NCI-H2029 treated with DMSO at 0.1 percent for 48 hours (cell line): Measurements from ENCODE around the gene PXK.
"Not testable (repeated sequence)": the region's sequence is repeated elsewhere in the genome, so short reads cannot be mapped to it uniquely, and the experiment has no call there.

Experiments used
- DNase-seq: peaks from one replicate; lab custom pipeline; 2025; lab: John Stamatoyannopoulos, UW

The PXK gene

DNA sequence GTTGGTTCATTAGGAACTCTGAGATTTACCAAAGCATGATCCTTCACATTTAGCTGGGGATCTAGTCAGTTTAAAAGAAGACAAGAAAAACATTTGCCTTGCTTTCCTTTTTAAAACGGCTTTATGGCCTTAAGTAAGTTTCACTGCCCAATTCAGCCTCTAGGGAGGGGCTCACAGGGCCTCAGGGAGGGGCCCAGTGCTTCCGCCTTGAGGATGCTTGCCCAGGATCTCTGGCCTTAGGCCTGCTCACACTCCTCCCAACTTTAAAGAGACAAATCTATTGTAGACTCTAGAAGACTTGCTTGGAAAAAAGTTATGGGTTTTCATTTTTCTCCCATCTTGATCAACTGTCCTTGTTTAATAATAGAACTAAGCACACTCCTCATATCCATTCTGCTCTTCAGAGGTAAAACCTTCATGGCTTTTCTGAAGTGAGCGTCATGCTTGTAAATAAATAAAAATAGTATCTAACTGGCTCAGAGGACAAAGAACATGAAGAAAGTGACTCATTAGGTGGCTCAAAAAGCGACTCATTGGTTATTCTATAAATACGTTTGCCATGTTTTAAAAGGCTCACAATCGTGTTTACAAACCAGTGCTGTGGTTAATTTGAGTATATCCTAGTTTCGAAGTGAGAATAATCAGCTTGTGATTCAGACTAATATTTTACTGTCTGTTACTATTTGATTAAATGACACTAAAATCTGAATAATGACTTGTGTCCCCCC lies 87.3 kb downstream of the PXK start:
- no peak for DNase-seq

DNA sequence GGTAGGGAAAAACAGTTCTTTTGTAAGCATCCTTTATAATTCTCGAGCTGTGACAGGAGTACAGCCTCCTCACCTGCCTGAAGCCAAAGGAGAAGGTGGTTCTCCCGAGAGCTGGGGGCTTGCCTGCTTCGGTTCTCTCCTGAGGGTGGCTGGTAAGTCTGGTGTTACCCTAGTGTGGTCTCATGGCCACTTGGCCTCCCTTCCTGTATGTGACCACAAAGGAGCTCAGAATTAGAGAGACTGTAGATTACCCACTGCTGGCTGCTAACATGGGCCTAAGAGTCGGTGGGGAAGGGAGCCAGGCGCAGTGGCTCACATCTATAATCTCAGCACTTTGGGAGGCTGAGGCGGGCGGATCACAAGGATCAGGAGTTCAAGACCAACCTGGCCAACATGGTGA lies 88.3 kb downstream of the PXK start:
- DNase-seq = no peak

DNA sequence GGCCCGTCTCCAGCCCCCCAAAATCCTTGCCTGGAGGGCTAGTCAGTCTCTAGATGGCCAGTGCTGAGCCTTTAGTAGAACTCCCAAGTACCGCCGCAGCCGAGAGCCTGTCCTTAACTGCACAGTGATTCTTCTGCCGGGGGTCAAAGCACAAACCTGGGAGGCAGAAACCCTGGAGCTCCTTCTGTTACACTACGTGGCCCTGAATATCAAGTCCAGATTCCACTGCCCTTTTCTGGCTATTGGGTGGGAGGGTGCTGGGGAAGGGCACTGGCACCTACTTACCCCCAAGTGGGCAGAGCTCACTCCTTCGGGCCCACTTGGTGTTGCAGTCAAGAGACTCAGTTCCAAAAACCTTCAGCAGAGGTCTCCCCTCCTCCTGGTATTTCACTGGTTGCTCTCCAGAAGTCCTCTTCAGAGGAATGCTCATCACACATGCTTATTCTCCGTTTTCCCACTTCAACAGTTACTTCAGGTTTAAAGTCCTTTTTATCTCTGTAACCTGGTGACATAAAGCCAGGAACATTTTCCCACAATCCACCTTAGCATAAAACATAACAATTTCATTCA lies 90.1 kb downstream of the PXK start:
- DNase-seq = no peak

DNA sequence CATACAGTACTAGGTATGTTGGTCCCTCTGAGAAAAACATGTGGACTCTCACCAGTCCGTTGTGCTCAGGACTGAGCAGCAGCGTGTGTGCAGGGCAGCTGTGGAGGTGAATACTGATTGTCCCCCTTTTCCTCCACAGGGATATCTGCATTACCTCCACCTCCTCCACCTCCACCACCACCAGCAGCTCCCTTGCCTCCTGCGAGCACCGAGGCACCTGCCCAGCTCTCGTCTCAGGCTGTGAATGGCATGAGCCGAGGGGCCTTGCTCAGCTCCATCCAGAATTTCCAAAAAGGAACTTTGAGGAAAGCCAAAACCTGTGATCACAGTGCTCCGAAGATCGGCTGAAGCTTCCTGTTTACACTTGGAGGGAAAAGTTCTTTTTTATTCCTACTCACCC lies 91.9 kb downstream of the PXK start:
- DNase-seq = no peak

DNA sequence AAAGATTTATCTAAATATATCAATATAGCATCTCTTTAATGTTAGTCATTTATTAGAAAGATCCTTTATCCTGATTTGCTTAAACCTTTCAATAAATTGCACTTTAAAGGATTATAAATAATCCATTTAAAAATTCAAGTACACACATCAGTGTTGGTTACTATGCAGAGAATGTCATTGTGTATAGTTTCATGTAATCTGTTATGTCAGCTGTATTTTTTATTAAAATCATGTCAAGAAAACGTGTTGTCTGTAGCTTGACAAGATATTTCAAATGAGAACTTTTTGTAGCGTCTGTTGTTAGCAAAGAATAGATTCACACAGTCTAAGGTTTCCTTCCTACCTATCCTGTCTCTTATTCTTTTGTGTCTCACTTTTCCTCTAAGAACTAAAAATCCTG lies 93.1 kb downstream of the PXK start:
- no peak for DNase-seq

DNA sequence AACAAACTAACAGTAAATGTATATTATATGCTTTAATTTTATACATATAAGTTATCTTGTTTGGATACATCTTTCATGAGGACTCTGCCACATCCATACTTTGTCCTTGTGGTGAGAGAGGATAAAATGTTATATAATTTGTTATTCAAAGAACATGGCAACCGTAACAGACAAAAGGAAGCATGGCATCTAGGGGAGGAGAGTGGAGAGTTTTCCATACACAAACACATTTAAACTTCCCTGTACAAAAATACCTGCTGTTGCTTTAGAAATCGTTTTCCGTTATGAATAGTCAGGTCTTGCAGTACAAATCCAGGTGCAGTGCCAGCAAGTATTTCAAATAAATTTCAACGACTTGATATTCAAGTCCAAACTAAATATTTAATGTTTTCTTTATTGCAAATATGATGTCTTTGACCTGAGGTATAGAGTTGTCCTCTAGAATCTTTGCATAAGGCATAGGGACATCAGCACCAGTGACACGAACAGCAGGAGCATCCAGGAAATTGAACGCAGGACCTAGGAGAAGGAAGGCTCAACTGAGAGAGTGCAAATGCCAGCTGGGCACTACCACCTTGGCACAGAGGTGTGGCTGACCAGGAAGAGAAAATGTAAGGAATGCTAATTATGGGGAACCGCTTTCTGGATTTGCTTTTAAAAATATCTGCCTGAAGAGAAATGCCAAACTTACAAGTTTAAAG lies 95.1 kb downstream of the PXK start:
- DNase-seq = no peak

DNA sequence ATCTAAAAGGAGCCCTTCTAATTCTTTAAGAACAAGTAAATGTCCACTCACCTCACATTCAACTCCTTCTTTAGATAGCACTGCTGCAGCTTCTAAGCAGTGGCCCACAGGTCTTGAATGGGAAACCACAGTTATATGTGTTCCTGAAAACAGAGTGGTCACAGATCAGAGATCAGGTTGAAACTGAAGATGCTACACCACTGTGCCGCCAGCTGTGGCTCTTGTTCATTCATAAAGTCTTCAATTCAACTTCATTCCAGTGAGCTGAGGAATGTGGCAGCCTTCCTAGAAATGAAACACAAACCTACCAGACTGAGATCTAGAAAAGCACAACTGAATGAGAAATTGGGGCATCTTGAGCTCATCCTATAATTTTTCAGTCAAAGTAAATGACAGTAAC lies 97.0 kb downstream of the PXK start:
- DNase-seq = no peak

DNA sequence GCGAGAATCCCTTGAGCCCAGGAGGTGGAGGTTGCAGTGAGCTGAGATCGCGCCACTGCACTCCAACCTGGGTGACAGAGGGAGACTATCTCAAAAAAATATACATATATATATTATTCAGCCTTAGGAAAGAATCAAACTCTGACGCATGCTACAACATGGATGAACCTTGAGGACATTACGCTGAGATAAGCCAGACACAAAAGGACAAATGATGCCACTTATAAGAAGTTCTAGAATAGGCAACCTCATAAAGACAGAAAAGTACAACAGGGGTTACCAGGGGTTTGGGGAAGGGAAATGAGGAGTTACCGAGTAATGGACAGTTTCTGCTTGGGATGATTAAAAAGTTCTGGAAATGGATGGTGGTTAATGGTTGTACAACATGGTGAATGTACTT lies 100.2 kb downstream of the PXK start:
- DNase-seq = no peak

DNA sequence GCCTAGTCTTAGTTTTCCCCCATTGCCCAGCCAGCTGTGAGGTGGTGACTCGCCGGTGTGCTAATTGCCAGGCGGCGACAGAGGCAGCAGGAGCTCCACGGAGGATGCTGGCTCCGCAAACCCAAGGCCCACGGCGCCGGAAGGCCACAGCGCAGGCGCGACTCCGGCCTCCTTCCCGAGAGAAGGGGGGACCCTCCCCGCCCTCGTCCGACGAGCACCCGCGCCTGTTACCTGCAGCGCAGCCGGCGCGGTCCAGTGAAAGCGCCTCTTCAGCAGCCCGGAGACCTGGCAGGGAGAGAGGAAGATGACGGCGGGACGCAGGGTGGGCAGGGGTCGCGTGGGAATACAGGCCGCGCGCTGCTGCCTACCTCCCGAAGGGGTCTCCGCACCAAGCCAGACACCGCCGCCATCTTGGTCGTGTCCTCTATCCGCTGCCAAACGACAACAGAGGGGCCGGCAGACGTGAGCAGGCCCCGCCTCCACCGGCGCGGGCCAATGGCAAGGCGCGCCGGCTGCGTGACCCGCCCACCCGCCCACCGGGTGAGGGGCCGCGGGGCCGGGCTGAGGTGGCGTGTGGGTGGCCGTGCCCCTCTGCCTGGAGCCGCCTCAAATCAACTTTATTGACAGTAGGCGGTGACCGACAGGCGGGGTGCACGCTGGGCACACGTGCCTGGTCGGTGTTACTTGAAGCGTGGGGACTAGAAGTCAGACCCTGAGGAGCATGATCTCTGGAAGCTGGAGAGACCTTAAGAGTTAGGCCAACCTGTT lies 100.9 kb downstream of the PXK start, which contains the start of gene PDHB:
Gene PDHB, minus strand, starts transcription at position 433 of the 768 bp plus-strand sequence. Its CDS starts 23 bp downstream, at position 410.
- no peak for DNase-seq

DNA sequence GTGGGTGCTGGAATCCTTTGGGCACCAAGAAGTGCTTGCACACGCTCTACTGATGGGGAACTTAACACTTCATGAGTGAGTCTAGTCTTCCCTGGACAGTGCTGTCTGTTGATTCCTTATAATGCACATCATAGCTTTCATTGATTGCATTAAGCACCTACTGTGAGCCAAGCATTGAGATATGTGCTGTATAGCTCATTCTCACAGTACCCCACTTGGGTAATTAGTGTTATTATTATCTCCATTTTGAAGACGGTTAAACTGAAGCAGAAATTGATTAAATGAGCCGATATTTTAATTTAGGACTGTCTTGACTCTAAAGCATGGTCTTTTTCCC lies 101.4 kb downstream of the PXK start:
- DNase-seq = no peak

DNA sequence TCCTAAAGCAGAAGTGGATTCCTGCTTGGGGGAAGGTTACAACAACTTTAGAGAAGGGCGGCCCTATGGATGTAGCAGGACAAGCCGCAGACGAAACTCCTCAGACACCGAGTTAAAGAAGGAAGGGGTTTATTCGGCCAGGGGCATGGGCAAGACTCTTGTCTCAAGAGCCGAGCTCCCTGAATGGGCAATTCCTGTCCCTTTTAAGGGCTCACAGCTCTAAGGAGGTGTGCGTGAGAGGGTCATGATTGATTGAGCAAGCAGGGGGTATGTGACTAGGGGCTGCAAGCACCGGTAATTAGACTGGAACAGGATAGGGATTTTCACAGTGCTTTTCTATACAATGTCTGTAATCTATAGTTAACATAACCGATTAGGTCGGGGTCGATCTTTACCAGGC lies 101.8 kb downstream of the PXK start:
- DNase-seq = no peak

DNA sequence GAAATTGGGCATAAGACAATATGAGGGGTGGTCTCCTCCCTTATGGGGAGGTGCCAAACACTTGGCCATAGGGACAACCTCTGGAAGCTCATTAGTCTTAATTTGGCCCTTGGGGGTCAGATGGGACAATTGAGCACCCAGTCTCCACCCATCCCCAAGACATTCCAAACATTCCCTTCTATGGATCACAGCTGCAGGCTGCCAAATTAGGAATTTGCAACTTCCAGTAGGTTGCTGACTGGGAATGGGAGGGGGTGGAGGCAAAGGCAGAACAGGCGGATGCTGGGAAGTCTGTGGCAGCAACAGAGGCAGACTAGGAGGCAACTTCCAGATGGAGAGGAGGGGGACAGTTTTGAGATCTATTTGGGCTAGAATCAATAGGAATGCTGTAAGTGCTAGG lies 102.3 kb downstream of the PXK start:
- no peak for DNase-seq

DNA sequence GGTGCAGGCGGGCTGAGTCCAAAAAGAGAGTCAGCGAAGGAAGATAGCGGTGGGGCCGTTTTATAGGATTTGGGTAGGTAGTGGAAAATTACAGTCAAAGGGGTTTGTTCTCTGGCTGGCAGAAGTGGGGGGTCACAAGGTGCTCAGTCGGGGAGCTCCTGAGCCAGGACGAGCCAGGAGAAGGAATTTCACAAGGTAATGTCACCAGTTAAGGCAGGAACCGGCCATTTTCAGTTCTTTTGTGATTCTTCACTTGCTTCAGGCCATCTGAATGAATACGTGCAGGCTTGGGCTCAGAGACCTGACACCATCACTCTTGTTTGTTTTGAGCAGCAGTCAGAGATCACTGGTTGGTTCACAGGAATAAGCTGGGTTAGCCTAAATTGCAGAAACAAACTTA lies 104.6 kb downstream of the PXK start:
- not testable (repeated sequence) for DNase-seq

DNA sequence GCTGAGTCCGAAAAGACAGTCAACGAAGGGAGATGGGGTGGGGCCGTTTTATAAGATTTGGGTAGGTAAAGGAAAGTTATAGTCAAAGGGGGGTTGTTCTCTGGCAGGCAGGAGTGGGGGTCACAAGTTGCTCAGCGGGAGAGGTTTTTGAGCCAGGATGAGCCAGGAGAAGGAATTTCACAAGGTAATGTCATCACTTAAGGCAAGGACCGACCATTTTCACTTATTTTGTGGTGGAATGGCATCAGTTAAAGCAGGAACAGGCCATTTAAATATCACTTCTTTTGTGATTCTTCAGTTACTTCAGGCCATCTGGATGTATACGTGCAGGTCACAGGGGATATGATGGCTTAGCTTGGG lies 108.3 kb downstream of the PXK start:
- DNase-seq = not testable (repeated sequence)

DNA sequence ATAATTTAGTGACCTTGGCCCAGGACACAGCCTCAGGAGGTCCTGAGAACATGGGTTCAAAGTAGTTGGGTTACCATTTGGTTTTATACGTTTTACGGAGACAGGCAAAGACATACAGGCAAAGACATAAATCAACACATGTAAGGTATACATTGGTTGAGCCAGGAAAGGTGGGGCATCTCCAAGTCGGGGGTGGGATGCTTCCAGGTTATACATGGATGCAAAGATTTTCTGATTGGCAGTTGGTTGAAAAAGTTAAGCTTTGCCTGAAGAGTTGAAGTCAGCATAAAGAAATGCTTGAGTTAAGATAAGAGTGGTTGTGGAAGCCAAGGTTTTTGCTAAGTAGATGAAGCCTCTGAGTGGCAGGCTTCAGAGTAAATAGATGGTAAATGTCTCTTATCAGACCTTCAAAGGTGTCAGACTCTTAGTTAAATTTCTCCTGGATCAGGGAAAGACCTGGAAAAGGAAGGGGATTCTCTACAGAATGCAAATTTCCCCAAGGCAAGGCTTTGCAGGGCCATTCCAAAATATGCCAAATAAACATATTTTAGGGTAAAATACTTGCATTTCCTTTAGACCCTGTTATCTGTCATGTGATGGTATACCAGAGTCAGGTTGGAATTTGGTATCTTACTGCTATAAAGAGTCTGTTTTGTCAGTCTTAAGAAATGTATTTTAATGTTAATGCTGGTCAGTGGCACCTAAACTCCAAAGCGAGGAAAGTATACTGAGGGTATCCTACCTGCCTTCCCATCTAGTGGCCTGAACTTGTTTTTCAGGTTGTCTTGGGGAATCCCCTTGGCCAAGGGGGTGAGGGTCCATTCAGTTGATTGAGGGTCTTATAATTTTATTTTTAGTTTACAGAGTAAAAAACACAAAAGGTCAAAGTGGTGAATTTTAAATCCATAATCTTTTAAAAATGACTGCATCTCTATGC lies 109.1 kb downstream of the PXK start:
- DNase-seq = no peak

DNA sequence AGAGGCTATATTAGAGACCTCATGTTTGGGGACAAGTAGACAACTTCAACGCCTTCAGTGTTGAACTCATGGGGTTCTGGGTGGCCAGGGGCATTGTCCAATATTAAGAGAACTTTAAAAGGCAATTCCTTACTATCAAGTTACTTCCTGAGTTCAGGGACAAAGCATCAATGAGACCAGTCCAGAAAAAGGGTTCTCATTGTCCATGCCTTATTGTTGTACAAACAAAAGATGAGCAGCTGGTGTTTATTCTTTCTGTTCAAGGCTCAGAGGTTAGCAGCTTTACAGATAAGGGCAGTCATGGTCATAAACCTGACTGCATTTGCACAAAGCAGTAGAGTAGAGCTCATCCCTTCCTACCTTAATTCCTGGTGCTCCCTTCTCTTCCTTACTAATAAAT lies 119.5 kb downstream of the PXK start:
- no peak for DNase-seq

DNA sequence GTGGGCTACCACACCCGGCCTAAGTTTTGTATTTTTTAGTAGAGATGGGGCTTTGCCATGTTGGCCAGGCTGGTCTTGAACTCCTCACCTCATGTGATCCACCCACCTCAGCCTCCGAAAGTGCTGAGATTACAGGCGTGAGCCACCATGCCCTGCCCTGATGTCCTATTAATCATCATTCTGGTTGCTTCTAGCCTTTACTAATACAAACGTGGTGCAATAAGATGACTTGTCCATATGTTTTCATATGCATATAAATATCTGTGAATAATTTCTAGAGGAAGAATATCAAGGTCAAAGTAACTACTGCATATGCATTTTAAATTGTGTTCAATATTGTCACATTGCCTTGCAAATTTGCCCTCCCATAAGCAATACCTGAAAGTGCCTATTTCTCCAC lies 126.5 kb downstream of the PXK start:
- DNase-seq = no peak

DNA sequence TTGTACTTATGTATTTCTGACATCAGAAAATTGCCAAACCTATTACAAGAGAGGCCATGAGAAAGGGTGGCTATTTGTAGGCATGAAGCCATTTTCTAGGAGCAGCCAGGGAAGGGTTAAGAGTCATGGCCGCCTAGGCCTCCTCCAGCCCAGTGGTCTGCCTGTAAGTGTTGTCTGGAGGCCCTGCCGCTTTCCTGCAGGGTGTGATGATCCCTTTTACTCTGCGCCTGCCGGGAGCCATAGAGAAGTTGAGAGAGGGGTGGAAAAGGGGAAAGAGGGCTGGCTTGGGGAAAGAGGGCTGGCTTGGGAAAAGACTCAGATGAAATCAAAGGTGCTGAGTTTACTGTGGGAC lies 130.1 kb downstream of the PXK start:
- DNase-seq = no peak

DNA sequence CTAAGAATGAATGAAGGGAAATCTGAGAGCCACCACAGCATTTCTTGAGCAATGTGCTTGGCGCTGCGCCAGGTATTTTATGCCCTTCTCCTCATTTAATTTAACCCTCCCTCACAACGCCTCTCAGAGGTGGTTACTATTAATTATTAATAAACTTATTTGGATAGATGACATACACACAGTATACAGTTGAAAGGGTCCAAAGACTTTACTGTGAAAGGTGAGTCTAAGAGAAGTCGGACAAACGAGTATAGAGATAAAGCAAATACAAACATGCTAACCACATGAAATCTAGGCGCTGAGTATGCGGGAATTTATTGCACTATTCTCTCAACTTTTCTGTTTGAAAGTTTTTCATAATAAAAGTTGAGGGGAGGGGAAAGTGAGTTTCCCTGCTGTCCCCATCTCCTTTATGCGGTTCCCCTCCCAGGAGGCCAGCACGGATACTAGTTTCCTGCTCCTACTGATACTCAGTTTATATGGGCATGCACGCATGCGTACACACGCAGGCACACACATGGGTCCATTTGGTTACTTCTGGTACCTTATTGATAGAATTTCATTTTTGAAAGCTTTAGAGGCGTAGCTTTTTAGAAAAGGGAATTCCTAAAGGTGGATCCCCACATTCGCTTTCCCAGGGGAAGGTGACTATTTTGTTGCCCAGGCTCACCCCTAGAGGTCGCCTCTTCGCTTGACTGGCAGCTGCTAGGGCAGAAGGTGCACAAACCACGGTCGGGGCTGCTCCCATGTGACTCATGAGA lies 130.7 kb downstream of the PXK start:
- no peak for DNase-seq

DNA sequence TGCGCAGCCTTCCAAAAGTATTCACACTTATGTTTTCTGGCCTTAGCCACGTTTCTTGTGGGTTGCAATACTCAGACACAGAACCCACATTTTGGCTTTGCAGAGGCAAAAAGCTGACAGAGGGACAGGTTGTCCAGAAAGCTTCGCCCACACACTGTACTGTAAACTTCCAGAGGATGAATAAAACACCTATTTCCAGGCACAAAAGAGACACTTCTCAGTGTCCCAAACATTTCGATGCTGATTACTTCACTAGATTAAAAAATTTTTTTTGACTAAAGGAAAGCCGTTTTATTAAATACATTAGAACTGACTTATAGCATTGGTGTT lies 131.2 kb downstream of the PXK start:
- no peak for DNase-seq

DNA sequence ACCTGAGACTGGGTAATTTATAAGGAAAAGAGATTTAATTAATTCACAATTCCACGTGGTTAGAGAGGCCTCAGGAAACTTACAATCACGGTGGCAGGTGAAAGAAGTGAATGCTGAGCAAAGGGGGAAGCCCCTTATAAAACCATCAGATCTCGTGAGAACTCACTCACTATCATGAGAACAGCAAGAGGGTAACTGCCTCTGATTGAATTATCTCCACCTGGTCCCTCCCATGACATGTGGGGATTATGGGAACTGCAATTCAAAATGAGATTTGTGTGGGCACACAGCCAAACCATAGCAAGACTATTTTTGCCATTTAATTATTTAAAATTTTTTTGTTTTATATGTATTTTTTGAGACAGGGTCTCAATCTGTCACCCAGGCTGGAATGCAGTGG lies 132.2 kb downstream of the PXK start:
- no peak for DNase-seq
